ENCODE measurements around the gene NPAS3. TPM values are rescaled to one million over a fixed set of nuclear protein-coding genes. Genes with fewer than 3 reads are reported as not detected.

NPAS3 gene
- total RNA-seq, 2 donors from 2014 or later: 0.33 to 0.78 TPM

DNA sequence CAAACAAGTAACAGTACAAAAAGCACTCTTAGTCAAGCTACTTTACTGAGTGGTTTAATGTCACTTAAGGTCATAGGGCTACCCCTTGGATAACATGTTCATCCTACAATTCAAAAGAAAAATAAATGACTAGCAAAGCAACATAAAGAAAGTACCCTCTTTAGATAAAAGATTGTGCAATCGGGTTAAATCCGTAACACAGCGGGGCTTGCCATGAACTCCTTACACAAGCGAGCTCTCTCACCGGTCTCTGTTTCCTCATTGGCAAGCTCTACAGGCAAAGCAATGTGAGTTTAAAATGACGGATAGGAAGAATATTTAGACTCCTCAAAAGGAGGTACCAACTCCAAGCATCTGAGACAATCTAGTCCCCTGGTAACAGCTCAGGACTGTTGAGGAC lies 871.6 kb downstream of the NPAS3 start:
- 70% methylated on average over 6 of the region's 6 CpGs for WGBS, 2 donors
- no peak for TF ChIP-seq POLR2A (IDR thresholded peaks at IDR 0.05)
- TF ChIP-seq, protein P1, sequence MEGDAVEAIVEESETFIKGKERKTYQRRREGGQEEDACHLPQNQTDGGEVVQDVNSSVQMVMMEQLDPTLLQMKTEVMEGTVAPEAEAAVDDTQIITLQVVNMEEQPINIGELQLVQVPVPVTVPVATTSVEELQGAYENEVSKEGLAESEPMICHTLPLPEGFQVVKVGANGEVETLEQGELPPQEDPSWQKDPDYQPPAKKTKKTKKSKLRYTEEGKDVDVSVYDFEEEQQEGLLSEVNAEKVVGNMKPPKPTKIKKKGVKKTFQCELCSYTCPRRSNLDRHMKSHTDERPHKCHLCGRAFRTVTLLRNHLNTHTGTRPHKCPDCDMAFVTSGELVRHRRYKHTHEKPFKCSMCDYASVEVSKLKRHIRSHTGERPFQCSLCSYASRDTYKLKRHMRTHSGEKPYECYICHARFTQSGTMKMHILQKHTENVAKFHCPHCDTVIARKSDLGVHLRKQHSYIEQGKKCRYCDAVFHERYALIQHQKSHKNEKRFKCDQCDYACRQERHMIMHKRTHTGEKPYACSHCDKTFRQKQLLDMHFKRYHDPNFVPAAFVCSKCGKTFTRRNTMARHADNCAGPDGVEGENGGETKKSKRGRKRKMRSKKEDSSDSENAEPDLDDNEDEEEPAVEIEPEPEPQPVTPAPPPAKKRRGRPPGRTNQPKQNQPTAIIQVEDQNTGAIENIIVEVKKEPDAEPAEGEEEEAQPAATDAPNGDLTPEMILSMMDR (IDR thresholded peaks at IDR 0.05): no peak
- no peak for ATAC-seq
- no peak overlapping the region for H3K4me3 ChIP-seq
- H3K27me3 ChIP-seq: no peaks in the 10 kb centered on the region
- DNase-seq: no peak
- H3K27ac ChIP-seq: no peak overlapping the region
- no peaks in the 10 kb centered on the region for H3K9me3 ChIP-seq
- intact Hi-C loops (cut with DNase I): no loop called here
- no peaks in the 10 kb centered on the region for H3K36me3 ChIP-seq (replicated peaks in 1 of 2; ENCODE audit: insufficient read depth in 1 of 2, low read depth in 2 of 2)
- H3K4me1 ChIP-seq: no peaks in the 10 kb centered on the region

DNA sequence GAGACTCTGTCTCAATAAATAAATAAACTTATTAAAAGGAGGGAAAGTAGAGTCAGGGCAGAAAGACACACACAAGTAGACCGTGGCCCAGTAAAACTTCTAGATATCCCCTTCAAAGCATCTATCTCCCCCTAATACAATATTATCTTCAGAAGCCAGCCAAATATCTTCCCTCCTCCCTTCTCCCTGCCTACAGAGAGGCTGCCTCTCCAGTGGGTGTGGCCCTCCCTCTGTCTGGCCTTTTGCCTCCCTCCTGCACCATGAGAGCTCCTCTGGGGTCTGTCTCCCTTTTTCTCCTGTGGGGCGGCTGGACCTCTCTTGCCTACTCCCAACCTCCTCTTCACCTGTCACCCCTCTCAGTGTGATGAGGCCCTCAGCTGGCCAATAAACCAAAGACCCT lies 873.0 kb downstream of the NPAS3 start:
- Histone ChIP-seq H3K4me3 (no peak overlapping the region), H3K27me3 (no peaks in the 10 kb centered on the region), H3K4me1 (no peaks in the 10 kb centered on the region), H3K36me3 (replicated peaks in 1 of 2; ENCODE audit: insufficient read depth in 1 of 2, low read depth in 2 of 2) (no peaks in the 10 kb centered on the region), H3K9me3 (no peaks in the 10 kb centered on the region), H3K27ac (no peak overlapping the region)
- 86 to 91% methylated on average over 2 of the region's 2 CpGs for WGBS, 2 donors
- intact Hi-C loops (cut with DNase I): no loop called here
- DNase-seq: no peak
- TF ChIP-seq, protein P1 (IDR thresholded peaks at IDR 0.05): no peak
- TF ChIP-seq POLR2A (IDR thresholded peaks at IDR 0.05): no peak
- ATAC-seq: no peak

- intact Hi-C loops (cut with DNase I): no loop called here
Measured at GRCh38 chr14:33812181-33812580, 873.5 kb downstream of the NPAS3 start.

DNA sequence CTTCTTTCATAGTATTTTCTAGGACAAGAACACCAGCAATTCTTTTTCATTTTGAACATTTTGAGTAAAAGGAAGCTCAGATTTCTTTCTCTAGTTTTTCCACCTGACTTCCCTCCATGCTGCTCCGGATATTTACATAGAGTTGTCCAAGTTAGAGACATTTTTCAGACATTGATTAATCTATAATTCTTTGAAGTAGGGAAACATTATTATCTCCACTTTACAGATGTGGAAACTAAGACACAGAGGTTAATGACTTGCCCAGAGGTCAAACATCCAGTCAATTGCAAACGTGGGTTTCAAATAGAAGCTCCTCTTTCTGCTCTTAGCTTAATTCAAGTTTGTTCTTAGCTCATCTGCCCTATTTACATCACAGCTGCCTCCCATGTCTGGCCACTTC lies 873.9 kb downstream of the NPAS3 start:
- Histone ChIP-seq H3K36me3 (replicated peaks in 1 of 2; ENCODE audit: insufficient read depth in 1 of 2, low read depth in 2 of 2) (no peaks in the 10 kb centered on the region), H3K4me3 (no peak overlapping the region), H3K27me3 (no peaks in the 10 kb centered on the region), H3K4me1 (no peaks in the 10 kb centered on the region), H3K9me3 (no peaks in the 10 kb centered on the region), H3K27ac (no peak overlapping the region)
- ATAC-seq: no peak
- DNase-seq: no peak
- TF ChIP-seq, protein P1 (IDR thresholded peaks at IDR 0.05): no peak
- TF ChIP-seq POLR2A (IDR thresholded peaks at IDR 0.05): no peak
- 11 to 13% methylated on average over 2 of the region's 2 CpGs for WGBS, 2 donors
- intact Hi-C loops (cut with DNase I): no loop called here

More at GRCh38 chr14:33812181-33812580, 873.5 kb downstream of the NPAS3 start:
- Histone ChIP-seq H3K9me3 (no peaks in the 10 kb centered on the region), H3K27me3 (no peaks in the 10 kb centered on the region), H3K36me3 (replicated peaks in 1 of 2; ENCODE audit: insufficient read depth in 1 of 2, low read depth in 2 of 2) (no peaks in the 10 kb centered on the region), H3K4me1 (no peaks in the 10 kb centered on the region), H3K27ac (no peak overlapping the region), H3K4me3 (no peak overlapping the region)
- TF ChIP-seq, protein P1 (IDR thresholded peaks at IDR 0.05): no peak
- TF ChIP-seq POLR2A (IDR thresholded peaks at IDR 0.05): no peak
- DNase-seq (no peak), ATAC-seq (no peak)
- 35 to 47% methylated on average over 7 of the region's 7 CpGs for WGBS, 2 donors

- intact Hi-C loops (cut with DNase I): no loop called here
- Histone ChIP-seq H3K9me3 (no peaks in the 10 kb centered on the region), H3K36me3 (replicated peaks in 1 of 2; ENCODE audit: insufficient read depth in 1 of 2, low read depth in 2 of 2) (no peaks in the 10 kb centered on the region), H3K4me1 (no peaks in the 10 kb centered on the region), H3K27ac (no peak overlapping the region), H3K4me3 (no peak overlapping the region), H3K27me3 (no peaks in the 10 kb centered on the region)
- DNase-seq (no peak), ATAC-seq (no peak)
- TF ChIP-seq, protein P1 (IDR thresholded peaks at IDR 0.05): no peak
- TF ChIP-seq POLR2A (IDR thresholded peaks at IDR 0.05): no peak
- 36 to 50% methylated on average over 2 of the region's 2 CpGs for WGBS, 2 donors
Measured at GRCh38 chr14:33814010-33814409, 875.3 kb downstream of the NPAS3 start.
